Small intestine (tissue), 7 donors: Measurements from ENCODE around the gene SUSD1. TPM values are rescaled to one million over a fixed set of nuclear protein-coding genes. Genes with fewer than 3 reads are reported as not detected.

Experiments
- DNase-seq, 2 donors: peaks; one replicate each; pipeline versions ENCODE4 v3.0.0 to v3.0.0-alpha.2; 2013
- FAIRE-seq: peaks from 2 replicates; lab custom pipeline; 2012; peaks lifted over from hg19 to GRCh38; lab: Jason Lieb, UNC
- H3K27ac ChIP-seq, 3 donors: one replicate each; pipeline ENCODE4 v1.5.1; 2013; ENCODE audit warnings: low read length in 2 of 3, mild to moderate bottlenecking in 2 of 3, control low read depth in 1 of 3, inconsistent platforms in 1 of 3, low read depth in 1 of 3, moderate library complexity in 1 of 3
- H3K27me3 ChIP-seq, 3 donors: one replicate each; pipeline ENCODE4 v1.6.1; 2013; ENCODE audit warnings: low read length in 3 of 3, inconsistent platforms in 1 of 3; ENCODE audit not compliant: control insufficient read depth in 3 of 3, insufficient read depth in 3 of 3
- H3K36me3 ChIP-seq, 3 donors: one replicate each; pipeline ENCODE4 v1.6.1; 2013; ENCODE audit warnings: low read length in 3 of 3, inconsistent platforms in 1 of 3, low read depth in 1 of 3, mild to moderate bottlenecking in 1 of 3, moderate library complexity in 1 of 3; ENCODE audit not compliant: control insufficient read depth in 3 of 3, insufficient read depth in 2 of 3
- H3K4me1 ChIP-seq, 3 donors: one replicate each; pipeline ENCODE4 v1.6.1; 2013; ENCODE audit warnings: low read length in 2 of 3, inconsistent platforms in 1 of 3, low read depth in 1 of 3, mild to moderate bottlenecking in 1 of 3, moderate library complexity in 1 of 3; ENCODE audit not compliant: control insufficient read depth in 3 of 3, insufficient read depth in 2 of 3
- H3K4me3 ChIP-seq, 3 donors: one replicate each; pipeline ENCODE4 v1.5.1; 2013; ENCODE audit warnings: low read length in 3 of 3, control low read depth in 1 of 3, inconsistent platforms in 1 of 3, low read depth in 1 of 3, mild to moderate bottlenecking in 1 of 3, moderate library complexity in 1 of 3
- H3K9me3 ChIP-seq, 2 donors: one replicate each; pipeline ENCODE4 v1.6.1; 2013; ENCODE audit warnings: low read depth in 1 of 2, low read length in 1 of 2; ENCODE audit not compliant: control insufficient read depth in 2 of 2, insufficient read depth in 1 of 2
- WGBS, 3 donors: extraction: QIAGEN DNeasy Blood & Tissue Kit; methylation state at CpG; one replicate each; pipeline ENCODE4 v1.1.7; 2013; 5-methylcytosine and 5-hydroxymethylcytosine counted together
- polyA plus RNA-seq, 4 donors: library from polyadenylated mRNA; stranded (reverse) in 3 of 4; unstranded in 1 of 4; fragments of 200-250 nt in 3 of 4; fragments of 120-200 nt in 1 of 4; gene quantifications; one replicate each; pipeline versions ENCODE4 v1.2.1 to v1.2.3, GENCODE V29; 2013
- donor health status: healthy with polysubstance abuse.
- donor health status: control.
- donor health status: control.
- donor health status: Bipolar disorder and iron deficiency.
- donor health status: healthy.

The SUSD1 gene
- polyA plus RNA-seq, 4 donors = 3.8 to 29.8 (median 7.0) TPM

- H3K36me3 ChIP-seq = peaks cover 0 to 6% (median 0%) of the 10 kb centered on the region in 3 donors
- H3K27ac ChIP-seq = peak overlapping the region; percentile 52 to 80 (median 79)
- H3K27me3 ChIP-seq = no peaks in the 10 kb centered on the region
- FAIRE-seq = no peak
- H3K9me3 ChIP-seq = peaks cover 0 to 8% of the 10 kb centered on the region in 2 donors
- no peak overlapping the region for H3K4me3 ChIP-seq
- H3K4me1 ChIP-seq = peaks cover 7 to 31% (median 17%) of the 10 kb centered on the region in 3 donors
- 46 to 62% (median 60%) methylated on average over 4 of the region's 4 CpGs for WGBS, 3 donors
- DNase-seq = peak in 1 of 2 donors; percentile 7
Observed at GRCh38 chr9:112049811-112050516, 125.1 kb downstream of the SUSD1 start.

GRCh38 chr9:112048924-112049691 lies 126.0 kb downstream of the SUSD1 start:
- peak overlapping the region; percentile 27 to 80 (median 75) for H3K27ac ChIP-seq
- H3K27me3 ChIP-seq = no peaks in the 10 kb centered on the region
- H3K36me3 ChIP-seq = peaks cover 0 to 6% (median 0%) of the 10 kb centered on the region in 3 donors
- DNase-seq (peak; percentile 49 to 82), FAIRE-seq (no peak)
- H3K9me3 ChIP-seq = peaks cover 0 to 8% of the 10 kb centered on the region in 2 donors
- no peak overlapping the region for H3K4me3 ChIP-seq
- H3K4me1 ChIP-seq = peaks cover 7 to 31% (median 17%) of the 10 kb centered on the region in 3 donors
- 22 to 46% (median 37%) methylated on average over 11 of the region's 11 CpGs for WGBS, 3 donors

GRCh38 chr9:112047538-112048066 lies 127.5 kb downstream of the SUSD1 start:
- no peak overlapping the region for H3K4me3 ChIP-seq
- no peak for FAIRE-seq
- no peaks in the 10 kb centered on the region for H3K27me3 ChIP-seq
- peaks cover 7 to 31% (median 17%) of the 10 kb centered on the region in 3 donors for H3K4me1 ChIP-seq
- peak overlapping the region in 1 of 3 donors; percentile 32 for H3K27ac ChIP-seq
- H3K9me3 ChIP-seq = peaks cover 0 to 8% of the 10 kb centered on the region in 2 donors
- peaks cover 0 to 5% (median 0%) of the 10 kb centered on the region in 3 donors for H3K36me3 ChIP-seq
- no peak for DNase-seq

- no peak for FAIRE-seq
- no peak overlapping the region for H3K4me3 ChIP-seq
- H3K36me3 ChIP-seq = peaks cover 0 to 11% (median 0%) of the 10 kb centered on the region in 3 donors
- no peak overlapping the region for H3K27ac ChIP-seq
- H3K4me1 ChIP-seq = peaks cover 7 to 26% (median 17%) of the 10 kb centered on the region in 3 donors
- no peak for DNase-seq
- peaks cover 0 to 8% of the 10 kb centered on the region in 2 donors for H3K9me3 ChIP-seq
- H3K27me3 ChIP-seq = no peaks in the 10 kb centered on the region
Observed at GRCh38 chr9:112046181-112046580, 128.9 kb downstream of the SUSD1 start.

- Histone ChIP-seq H3K27ac (no peak overlapping the region), H3K4me3 (no peak overlapping the region), H3K27me3 (no peaks in the 10 kb centered on the region), H3K9me3 (peaks cover 0 to 8% of the 10 kb centered on the region in 2 donors), H3K4me1 (peaks cover 3 to 13% (median 7%) of the 10 kb centered on the region in 3 donors), H3K36me3 (peaks cover 0 to 17% (median 2%) of the 10 kb centered on the region in 3 donors)
- no peak for DNase-seq
- WGBS, 3 donors = 92 to 97% (median 96%) methylated on average over 4 of the region's 4 CpGs
- FAIRE-seq = no peak
Observed at GRCh38 chr9:112044881-112045280, 130.2 kb downstream of the SUSD1 start.

GRCh38 chr9:112044186-112044585 lies 130.9 kb downstream of the SUSD1 start:
- Histone ChIP-seq H3K4me3 (no peak overlapping the region), H3K4me1 (peaks cover 3 to 7% (median 4%) of the 10 kb centered on the region in 3 donors), H3K36me3 (peaks cover 0 to 24% (median 2%) of the 10 kb centered on the region in 3 donors), H3K27ac (no peak overlapping the region), H3K27me3 (no peaks in the 10 kb centered on the region), H3K9me3 (peaks cover 0 to 8% of the 10 kb centered on the region in 2 donors)
- DNase-seq (no peak), FAIRE-seq (no peak)

GRCh38 chr9:112043423-112043822 lies 131.7 kb downstream of the SUSD1 start:
- Histone ChIP-seq H3K27me3 (no peaks in the 10 kb centered on the region), H3K27ac (no peak overlapping the region), H3K4me1 (peaks cover 0 to 1% (median 0%) of the 10 kb centered on the region in 3 donors), H3K4me3 (no peak overlapping the region), H3K36me3 (peaks cover 0 to 28% (median 2%) of the 10 kb centered on the region in 3 donors), H3K9me3 (peaks cover 0 to 8% of the 10 kb centered on the region in 2 donors)
- DNase-seq (no peak), FAIRE-seq (no peak)
- 80 to 100% (median 97%) methylated on average over 1 of the region's 1 CpG for WGBS, 3 donors

- 88 to 97% (median 95%) methylated on average over 5 of the region's 5 CpGs for WGBS, 3 donors
- Histone ChIP-seq H3K27me3 (no peaks in the 10 kb centered on the region), H3K9me3 (peaks cover 0 to 6% of the 10 kb centered on the region in 2 donors), H3K36me3 (peaks cover 0 to 27% (median 2%) of the 10 kb centered on the region in 3 donors), H3K27ac (no peak overlapping the region), H3K4me1 (no peaks in the 10 kb centered on the region), H3K4me3 (no peak overlapping the region)
- FAIRE-seq = no peak
- no peak for DNase-seq
Observed at GRCh38 chr9:112042769-112043168, 132.3 kb downstream of the SUSD1 start.
